ENCODE data around the gene OR51I1. TPM values are rescaled to one million over a fixed set of nuclear protein-coding genes. Genes with fewer than 3 reads are reported as not detected.

OR51I1 gene
- total and polyA plus RNA-seq, 10 of the 15 experiments (the other 5 are each of a cell fraction or from before 2014, with no cell fraction given): 0.10 to 0.11 TPM; not detected in 8

DNA sequence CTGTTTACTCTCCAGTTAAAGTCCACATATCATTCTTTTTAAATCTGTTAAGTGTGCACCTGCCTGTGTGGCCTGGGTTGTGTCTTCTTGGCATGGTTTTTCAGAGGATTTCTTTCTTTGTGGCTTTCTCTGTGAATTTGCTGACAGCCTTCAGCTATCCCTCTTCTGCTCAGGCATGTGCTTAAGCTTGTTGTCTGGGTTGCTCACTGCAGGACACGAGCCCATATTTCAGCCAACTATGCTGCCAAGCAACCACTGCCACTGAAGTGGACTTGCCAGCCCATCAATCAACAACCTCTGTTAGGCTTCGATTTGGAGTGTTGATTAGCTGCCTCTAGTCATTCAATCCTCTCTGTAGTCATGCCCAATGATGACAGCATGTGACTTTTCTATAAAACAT, 26.2 kb upstream of the OR51I1 start:
- ChIA-PET RAD21 (ENCODE audit: unreplicated experiment) (no interaction called here), CTCF (interaction anchor here (1.8 kb wide), 1 partner anchor 9 kb away, joined by 9 read pairs; no protein-coding TSS in a partner anchor), SMC1A (ENCODE audit: uncharacterized antibody, unreplicated experiment) (interaction anchor here (1.4 kb wide), 1 partner anchor 125 kb away, joined by 3 read pairs; no protein-coding TSS in a partner anchor), POLR2A (no interaction called here)
- Histone ChIP-seq H3K9me3 (replicated peaks; ENCODE audit: control insufficient read depth, insufficient read depth, low read length) (no peaks in the 10 kb centered on the region), H3K9ac (ENCODE audit: control insufficient read depth, insufficient read depth, low read length) (no peak overlapping the region), H3K4me1 (ENCODE audit: control insufficient read depth, insufficient read depth, low read length) (no peaks in the 10 kb centered on the region), H3K4me3 (no peak overlapping the region), H3K27ac (ENCODE audit: control insufficient read depth, insufficient read depth) (no peak overlapping the region), H3K36me3 (ENCODE audit: control insufficient read depth in 2 of 2, insufficient read depth in 2 of 2, low read length in 1 of 2) (no peaks in the 10 kb centered on the region), H3K27me3 (replicated peaks in 1 of 2; ENCODE audit: control insufficient read depth in 2 of 2, insufficient read depth in 2 of 2, low read length in 1 of 2) (no peaks in the 10 kb centered on the region; a peak in 1 of 4 replicates), H3K79me2 (ENCODE audit: control insufficient read depth, insufficient read depth, low read length) (no peaks in the 10 kb centered on the region), H3K4me2 (ENCODE audit: control insufficient read depth, insufficient read depth) (no peak overlapping the region), H4K20me1 (ENCODE audit: control insufficient read depth, insufficient read depth) (no peaks in the 10 kb centered on the region), H2AFZ (ENCODE audit: control insufficient read depth, low read depth, low read length) (no peak overlapping the region)
- WGBS (ENCODE audit: insufficient coverage, insufficient replicate concordance, low lambda C conversion rate, missing lambda C conversion rate): 0% methylated on average over 2 of the region's 2 CpGs
- in situ Hi-C loops (cut with MboI) (no loop called here), intact Hi-C loops (cut with micrococcal nuclease; ENCODE audit: unreplicated experiment) (no loop called here)
- no TSS peak for BruUV-seq (replicated peaks)
- no peak for FAIRE-seq
- no peak for DNase-seq (ENCODE audit: low read depth, low spot score)
- no peak for ATAC-seq
- TF ChIP-seq, protein P1, sequence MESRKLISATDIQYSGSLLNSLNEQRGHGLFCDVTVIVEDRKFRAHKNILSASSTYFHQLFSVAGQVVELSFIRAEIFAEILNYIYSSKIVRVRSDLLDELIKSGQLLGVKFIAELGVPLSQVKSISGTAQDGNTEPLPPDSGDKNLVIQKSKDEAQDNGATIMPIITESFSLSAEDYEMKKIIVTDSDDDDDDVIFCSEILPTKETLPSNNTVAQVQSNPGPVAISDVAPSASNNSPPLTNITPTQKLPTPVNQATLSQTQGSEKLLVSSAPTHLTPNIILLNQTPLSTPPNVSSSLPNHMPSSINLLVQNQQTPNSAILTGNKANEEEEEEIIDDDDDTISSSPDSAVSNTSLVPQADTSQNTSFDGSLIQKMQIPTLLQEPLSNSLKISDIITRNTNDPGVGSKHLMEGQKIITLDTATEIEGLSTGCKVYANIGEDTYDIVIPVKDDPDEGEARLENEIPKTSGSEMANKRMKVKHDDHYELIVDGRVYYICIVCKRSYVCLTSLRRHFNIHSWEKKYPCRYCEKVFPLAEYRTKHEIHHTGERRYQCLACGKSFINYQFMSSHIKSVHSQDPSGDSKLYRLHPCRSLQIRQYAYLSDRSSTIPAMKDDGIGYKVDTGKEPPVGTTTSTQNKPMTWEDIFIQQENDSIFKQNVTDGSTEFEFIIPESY (IDR thresholded peaks at IDR 0.05): no peak
- TF ChIP-seq SUZ12 (IDR thresholded peaks at IDR 0.05; ENCODE audit: unreplicated experiment): no peak
- TF ChIP-seq BRCA1 (IDR thresholded peaks at IDR 0.05; ENCODE audit: low read depth, low read length): no peak
- no peak for TF ChIP-seq KDM1A (IDR thresholded peaks at IDR 0.05; ENCODE audit: borderline replicate concordance)
- no peak for TF ChIP-seq SREBF1 (IDR thresholded peaks at IDR 0.05; ENCODE audit: low read length)
- TF ChIP-seq EGR1 (IDR thresholded peaks at IDR 0.05; ENCODE audit: borderline replicate concordance in 1 of 2, low read depth in 2 of 2, low read length in 2 of 2): no peak
- no peak for TF ChIP-seq SPI1 (IDR thresholded peaks at IDR 0.05; ENCODE audit: borderline replicate concordance, insufficient read depth, low read depth, low read length)
- TF ChIP-seq EP300 (IDR thresholded peaks at IDR 0.05; ENCODE audit: borderline replicate concordance in 1 of 2, control insufficient read depth in 1 of 2, low read depth in 2 of 2, low read length in 2 of 2): no peak
- TF ChIP-seq TCF3 (IDR thresholded peaks at IDR 0.05; ENCODE audit: borderline replicate concordance, insufficient read depth, low read depth, low read length): no peak
- TF ChIP-seq IKZF2 (IDR thresholded peaks at IDR 0.05): no peak
- TF ChIP-seq, protein P2, sequence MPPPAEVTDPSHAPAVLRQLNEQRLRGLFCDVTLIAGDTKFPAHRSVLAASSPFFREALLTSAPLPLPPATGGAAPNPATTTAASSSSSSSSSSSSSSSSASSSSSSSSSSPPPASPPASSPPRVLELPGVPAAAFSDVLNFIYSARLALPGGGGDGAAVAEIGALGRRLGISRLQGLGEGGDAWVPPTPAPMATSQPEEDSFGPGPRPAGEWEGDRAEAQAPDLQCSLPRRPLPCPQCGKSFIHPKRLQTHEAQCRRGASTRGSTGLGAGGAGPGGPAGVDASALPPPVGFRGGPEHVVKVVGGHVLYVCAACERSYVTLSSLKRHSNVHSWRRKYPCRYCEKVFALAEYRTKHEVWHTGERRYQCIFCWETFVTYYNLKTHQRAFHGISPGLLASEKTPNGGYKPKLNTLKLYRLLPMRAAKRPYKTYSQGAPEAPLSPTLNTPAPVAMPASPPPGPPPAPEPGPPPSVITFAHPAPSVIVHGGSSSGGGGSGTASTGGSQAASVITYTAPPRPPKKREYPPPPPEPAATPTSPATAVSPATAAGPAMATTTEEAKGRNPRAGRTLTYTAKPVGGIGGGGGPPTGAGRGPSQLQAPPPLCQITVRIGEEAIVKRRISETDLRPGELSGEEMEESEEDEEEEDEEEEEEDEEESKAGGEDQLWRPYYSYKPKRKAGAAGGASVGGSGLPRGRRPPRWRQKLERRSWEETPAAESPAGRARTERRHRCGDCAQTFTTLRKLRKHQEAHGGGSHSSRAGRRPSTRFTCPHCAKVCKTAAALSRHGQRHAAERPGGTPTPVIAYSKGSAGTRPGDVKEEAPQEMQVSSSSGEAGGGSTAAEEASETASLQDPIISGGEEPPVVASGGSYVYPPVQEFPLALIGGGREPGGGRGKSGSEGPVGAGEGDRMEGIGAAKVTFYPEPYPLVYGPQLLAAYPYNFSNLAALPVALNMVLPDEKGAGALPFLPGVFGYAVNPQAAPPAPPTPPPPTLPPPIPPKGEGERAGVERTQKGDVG (CRISPR knock-in tag; IDR thresholded peaks at IDR 0.05): no peak
- no peak for TF ChIP-seq ZBED1 (IDR thresholded peaks at IDR 0.05; ENCODE audit: borderline replicate concordance)
- TF ChIP-seq, protein P3, sequence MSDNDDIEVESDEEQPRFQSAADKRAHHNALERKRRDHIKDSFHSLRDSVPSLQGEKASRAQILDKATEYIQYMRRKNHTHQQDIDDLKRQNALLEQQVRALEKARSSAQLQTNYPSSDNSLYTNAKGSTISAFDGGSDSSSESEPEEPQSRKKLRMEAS (IDR thresholded peaks at IDR 0.05; ENCODE audit: low read depth, low read length): no peak
- no peak for TF ChIP-seq SMARCA5 (IDR thresholded peaks at IDR 0.05)
- TF ChIP-seq, protein P4, sequence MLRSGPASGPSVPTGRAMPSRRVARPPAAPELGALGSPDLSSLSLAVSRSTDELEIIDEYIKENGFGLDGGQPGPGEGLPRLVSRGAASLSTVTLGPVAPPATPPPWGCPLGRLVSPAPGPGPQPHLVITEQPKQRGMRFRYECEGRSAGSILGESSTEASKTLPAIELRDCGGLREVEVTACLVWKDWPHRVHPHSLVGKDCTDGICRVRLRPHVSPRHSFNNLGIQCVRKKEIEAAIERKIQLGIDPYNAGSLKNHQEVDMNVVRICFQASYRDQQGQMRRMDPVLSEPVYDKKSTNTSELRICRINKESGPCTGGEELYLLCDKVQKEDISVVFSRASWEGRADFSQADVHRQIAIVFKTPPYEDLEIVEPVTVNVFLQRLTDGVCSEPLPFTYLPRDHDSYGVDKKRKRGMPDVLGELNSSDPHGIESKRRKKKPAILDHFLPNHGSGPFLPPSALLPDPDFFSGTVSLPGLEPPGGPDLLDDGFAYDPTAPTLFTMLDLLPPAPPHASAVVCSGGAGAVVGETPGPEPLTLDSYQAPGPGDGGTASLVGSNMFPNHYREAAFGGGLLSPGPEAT (IDR thresholded peaks at IDR 0.05; ENCODE audit: low read depth): no peak
- no peak for TF ChIP-seq ETV6 (conservative IDR thresholded peaks at IDR 0.05 in 1 of 2, IDR thresholded peaks at IDR 0.05 in 1 of 2; ENCODE audit: borderline replicate concordance in 1 of 2, low read depth in 1 of 2)
- no peak for TF ChIP-seq HCFC1 (IDR thresholded peaks at IDR 0.05; ENCODE audit: low read length)

Measured in GM12878 (cell line).